Colonic mucosa (tissue), 4 donors: ENCODE measurements around the gene SLC39A10. TPM values are rescaled to one million over a fixed set of nuclear protein-coding genes. Genes with fewer than 3 reads are reported as not detected.

ENCODE experiments used
- DNase-seq: peaks from one replicate; pipeline ENCODE4 v3.0.0-alpha.2; 2020
- H3K27ac ChIP-seq: fragments of 200-600 bp; one replicate; pipeline ENCODE4 v1.8.0; 2021
- H3K27me3 ChIP-seq: fragments of 200-600 bp; one replicate; pipeline ENCODE4 v1.8.0; 2021
- H3K36me3 ChIP-seq: fragments of 200-600 bp; one replicate; pipeline ENCODE4 v1.8.0; 2021
- H3K4me1 ChIP-seq: fragments of 200-600 bp; one replicate; pipeline ENCODE4 v1.8.0; 2021; ENCODE audit warnings: mild to moderate bottlenecking
- H3K4me3 ChIP-seq: fragments of 200-600 bp; one replicate; pipeline ENCODE4 v1.8.0; 2021
- H3K9ac ChIP-seq, 2 donors: one replicate each; pipeline ENCODE4 v1.7.0; 2013; ENCODE audit warnings: control low read depth in 2 of 2, low read depth in 2 of 2, low read length in 2 of 2
- H3K9me3 ChIP-seq: fragments of 200-600 bp; one replicate; pipeline ENCODE4 v1.8.0; 2021
- intact Hi-C: fragments of 100-400 bp; cut with DNase I; formaldehyde crosslinking; loops from one replicate; pipeline ENCODE4 v1.14.1; 2022
- total RNA-seq, 2 donors: library from RNA; stranded (reverse); fragmentation: NEBNext Ultra II Directional in 1 of 2; extraction: Animal tissue kit (Norgen Biotek cat#: 25700) in 1 of 2; gene quantifications; one replicate each; pipeline ENCODE4 v1.2.1, GENCODE V29; 2021
- TF ChIP-seq, protein P1 (sequence below): fragments of 200-600 bp; IDR thresholded peaks from one replicate; pipeline ENCODE4 v1.8.0; 2022; ENCODE audit warnings: antibody characterized with exemption, mild to moderate bottlenecking
- donor health status: healthy.
- donor health status: DM: no; HTN: no; CAD: no.
- donor health status: DM: no; HTN: no; CAD: no.

Gene SLC39A10
- total RNA-seq, 2 donors from 2014 or later, result 12.8 to 16.5 TPM

DNA sequence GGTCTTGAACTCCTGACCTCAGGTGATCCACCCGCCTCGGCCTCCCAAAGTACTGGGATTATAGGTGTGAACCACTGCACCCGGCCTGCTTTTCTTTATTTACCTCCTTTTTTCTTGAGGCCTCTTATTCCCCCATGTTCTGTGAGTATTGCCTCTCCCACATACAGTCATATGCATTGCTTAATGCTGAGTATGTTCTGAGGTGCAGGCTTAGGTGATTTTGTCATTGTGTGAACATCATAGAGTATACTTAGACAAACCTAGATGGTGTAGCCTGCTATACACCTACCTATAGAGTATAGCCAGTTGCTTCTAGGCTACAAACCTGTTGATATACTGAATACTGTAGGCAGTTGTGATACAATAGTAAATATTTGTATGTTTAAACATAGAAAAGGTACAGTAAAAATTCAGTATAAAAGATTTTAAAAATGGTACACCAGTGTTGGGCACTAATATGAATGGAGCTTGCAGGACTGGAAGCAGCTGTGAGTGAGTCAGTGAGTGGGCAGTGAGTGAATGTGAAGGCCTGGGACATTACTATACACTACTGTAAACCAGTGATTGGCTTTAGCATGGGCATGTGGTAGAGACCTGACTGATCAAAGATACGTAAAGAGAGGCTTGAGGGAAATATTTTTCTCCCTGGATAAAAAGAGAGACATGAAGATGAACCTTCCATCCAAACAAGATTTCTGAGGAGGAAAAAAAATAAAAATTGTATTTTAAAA lies 17.6 kb downstream of the SLC39A10 start:
- no peak overlapping the region for H3K27ac ChIP-seq
- H3K36me3 ChIP-seq, result no peaks in the 10 kb centered on the region
- H3K9me3 ChIP-seq, result no peaks in the 10 kb centered on the region
- no peak overlapping the region for H3K9ac ChIP-seq
- H3K27me3 ChIP-seq, result no peaks in the 10 kb centered on the region
- DNase-seq, result no peak
- H3K4me1 ChIP-seq, result no peaks in the 10 kb centered on the region
- TF ChIP-seq, protein P1, sequence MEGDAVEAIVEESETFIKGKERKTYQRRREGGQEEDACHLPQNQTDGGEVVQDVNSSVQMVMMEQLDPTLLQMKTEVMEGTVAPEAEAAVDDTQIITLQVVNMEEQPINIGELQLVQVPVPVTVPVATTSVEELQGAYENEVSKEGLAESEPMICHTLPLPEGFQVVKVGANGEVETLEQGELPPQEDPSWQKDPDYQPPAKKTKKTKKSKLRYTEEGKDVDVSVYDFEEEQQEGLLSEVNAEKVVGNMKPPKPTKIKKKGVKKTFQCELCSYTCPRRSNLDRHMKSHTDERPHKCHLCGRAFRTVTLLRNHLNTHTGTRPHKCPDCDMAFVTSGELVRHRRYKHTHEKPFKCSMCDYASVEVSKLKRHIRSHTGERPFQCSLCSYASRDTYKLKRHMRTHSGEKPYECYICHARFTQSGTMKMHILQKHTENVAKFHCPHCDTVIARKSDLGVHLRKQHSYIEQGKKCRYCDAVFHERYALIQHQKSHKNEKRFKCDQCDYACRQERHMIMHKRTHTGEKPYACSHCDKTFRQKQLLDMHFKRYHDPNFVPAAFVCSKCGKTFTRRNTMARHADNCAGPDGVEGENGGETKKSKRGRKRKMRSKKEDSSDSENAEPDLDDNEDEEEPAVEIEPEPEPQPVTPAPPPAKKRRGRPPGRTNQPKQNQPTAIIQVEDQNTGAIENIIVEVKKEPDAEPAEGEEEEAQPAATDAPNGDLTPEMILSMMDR, result no peak
- intact Hi-C loops, result loop anchor here (10.0 kb wide), 1 partner anchor 260 kb away; no protein-coding TSS in a partner anchor
- no peak overlapping the region for H3K4me3 ChIP-seq

- H3K27me3 ChIP-seq, result no peaks in the 10 kb centered on the region
- intact Hi-C loops, result loop anchor here (10.0 kb wide), 1 partner anchor 259 kb away; no protein-coding TSS in a partner anchor
- no peaks in the 10 kb centered on the region for H3K4me1 ChIP-seq
- TF ChIP-seq, protein P1, result no peak
- no peaks in the 10 kb centered on the region for H3K36me3 ChIP-seq
- no peaks in the 10 kb centered on the region for H3K9me3 ChIP-seq
- no peak overlapping the region for H3K4me3 ChIP-seq
- H3K9ac ChIP-seq, result no peak overlapping the region
- DNase-seq, result no peak
- no peak overlapping the region for H3K27ac ChIP-seq
Observed at GRCh38 chr2:195675783-195676427, 18.9 kb downstream of the SLC39A10 start.

- intact Hi-C loops, result loop anchor here (10.0 kb wide), 1 partner anchor 258 kb away; no protein-coding TSS in a partner anchor
- TF ChIP-seq, protein P1, result no peak
- Histone ChIP-seq H3K9me3 (no peaks in the 10 kb centered on the region), H3K4me3 (no peak overlapping the region), H3K36me3 (no peaks in the 10 kb centered on the region), H3K27me3 (no peaks in the 10 kb centered on the region), H3K9ac (no peak overlapping the region), H3K4me1 (no peaks in the 10 kb centered on the region), H3K27ac (no peak overlapping the region)
- no peak for DNase-seq
Observed at GRCh38 chr2:195677290-195677689, 20.3 kb downstream of the SLC39A10 start.

DNA sequence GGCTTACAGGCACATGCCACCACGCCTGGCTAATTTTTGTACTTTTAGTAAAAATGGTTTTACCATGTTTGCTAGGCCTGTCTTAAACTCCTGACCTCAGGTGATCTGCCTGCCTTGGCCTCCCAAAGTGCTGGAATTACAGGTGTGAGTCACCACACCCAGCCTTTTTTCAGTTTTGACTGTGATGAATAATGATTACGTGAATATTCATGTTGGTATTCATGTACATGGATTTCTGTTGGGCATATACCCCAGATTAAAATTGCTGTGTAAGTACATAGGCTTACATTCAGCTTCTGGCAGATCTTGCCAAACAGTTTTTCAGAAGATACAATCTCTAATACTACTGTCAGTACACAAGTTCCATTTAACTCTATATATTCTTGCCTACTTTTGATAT lies 20.9 kb downstream of the SLC39A10 start:
- H3K4me1 ChIP-seq, result no peaks in the 10 kb centered on the region
- H3K9ac ChIP-seq, result no peak overlapping the region
- DNase-seq, result no peak
- no peaks in the 10 kb centered on the region for H3K9me3 ChIP-seq
- H3K27ac ChIP-seq, result no peak overlapping the region
- H3K4me3 ChIP-seq, result no peak overlapping the region
- intact Hi-C loops, result loop anchor here (10.0 kb wide), 1 partner anchor 257 kb away; no protein-coding TSS in a partner anchor
- H3K27me3 ChIP-seq, result no peaks in the 10 kb centered on the region
- TF ChIP-seq, protein P1, result no peak
- H3K36me3 ChIP-seq, result no peaks in the 10 kb centered on the region

GRCh38 chr2:195682077-195682476 lies 25.1 kb downstream of the SLC39A10 start:
- H3K36me3 ChIP-seq, result no peaks in the 10 kb centered on the region
- TF ChIP-seq, protein P1, result no peak
- no peaks in the 10 kb centered on the region for H3K4me1 ChIP-seq
- H3K9me3 ChIP-seq, result no peaks in the 10 kb centered on the region
- no peak overlapping the region for H3K27ac ChIP-seq
- H3K9ac ChIP-seq, result no peak overlapping the region
- intact Hi-C loops, result no loop called here
- H3K27me3 ChIP-seq, result no peaks in the 10 kb centered on the region
- H3K4me3 ChIP-seq, result no peak overlapping the region
- DNase-seq, result no peak
